Activated naive CD4-positive, alpha-beta T cell (primary cell): ENCODE data around the gene MOSPD3.
"Not testable (repeated sequence)": the region's sequence is repeated elsewhere in the genome, so short reads cannot be mapped to it uniquely, and the experiment has no call there.

ENCODE experiments used
- DNase-seq, 4 experiments: peaks; one replicate each; lab custom pipeline; 2025; lab: John Stamatoyannopoulos, UW

The MOSPD3 gene, protein sequence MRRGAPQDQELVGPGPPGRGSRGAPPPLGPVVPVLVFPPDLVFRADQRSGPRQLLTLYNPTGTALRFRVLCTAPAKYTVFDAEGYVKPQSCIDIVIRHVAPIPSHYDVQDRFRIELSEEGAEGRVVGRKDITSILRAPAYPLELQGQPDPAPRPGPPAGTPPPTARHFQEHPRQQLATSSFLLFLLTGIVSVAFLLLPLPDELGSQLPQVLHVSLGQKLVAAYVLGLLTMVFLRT

DNA sequence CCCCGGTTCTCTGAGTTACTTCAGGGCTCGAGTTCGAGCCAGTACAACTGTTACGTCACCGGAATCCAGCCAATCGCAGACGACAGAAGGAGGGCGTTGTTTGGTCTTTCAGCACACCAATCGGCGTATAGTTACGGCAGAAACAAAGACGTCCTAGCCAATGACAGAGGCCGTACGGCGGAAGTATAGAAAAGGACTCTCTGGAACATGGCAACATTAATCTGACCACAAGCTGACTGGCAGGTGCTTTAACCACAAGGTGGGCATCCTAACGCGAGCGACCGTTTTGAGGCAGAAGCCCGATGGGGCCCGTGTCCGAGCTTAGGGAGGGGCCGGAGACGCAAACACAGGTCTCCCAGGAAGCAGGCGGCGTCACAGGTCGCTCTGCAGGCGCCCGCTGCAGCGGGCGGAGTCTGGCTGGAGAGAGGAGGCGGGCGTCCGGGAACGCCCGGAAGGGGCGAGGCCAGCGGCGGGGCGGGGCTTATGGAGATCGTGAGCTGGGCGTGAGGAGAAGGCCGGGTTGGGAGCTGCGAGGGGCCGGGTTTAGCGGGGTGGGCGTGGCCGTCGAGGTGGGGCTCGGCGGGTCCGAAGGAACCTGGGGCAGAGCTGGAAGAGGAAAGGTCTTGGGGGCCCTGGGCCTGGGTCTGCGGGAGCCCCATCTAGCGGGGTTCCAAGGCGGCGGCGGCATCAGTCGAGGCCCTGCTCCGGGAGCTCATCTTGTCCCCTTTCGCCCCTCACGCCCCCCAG, at the start of gene MOSPD3:
TSS of gene MOSPD3 (plus strand) at position 558 of the 747 bp plus-strand sequence. CDS start 252 bp downstream, outside the sequence.
- DNase-seq: peak; percentile 91 to 97 (median 93)

DNA sequence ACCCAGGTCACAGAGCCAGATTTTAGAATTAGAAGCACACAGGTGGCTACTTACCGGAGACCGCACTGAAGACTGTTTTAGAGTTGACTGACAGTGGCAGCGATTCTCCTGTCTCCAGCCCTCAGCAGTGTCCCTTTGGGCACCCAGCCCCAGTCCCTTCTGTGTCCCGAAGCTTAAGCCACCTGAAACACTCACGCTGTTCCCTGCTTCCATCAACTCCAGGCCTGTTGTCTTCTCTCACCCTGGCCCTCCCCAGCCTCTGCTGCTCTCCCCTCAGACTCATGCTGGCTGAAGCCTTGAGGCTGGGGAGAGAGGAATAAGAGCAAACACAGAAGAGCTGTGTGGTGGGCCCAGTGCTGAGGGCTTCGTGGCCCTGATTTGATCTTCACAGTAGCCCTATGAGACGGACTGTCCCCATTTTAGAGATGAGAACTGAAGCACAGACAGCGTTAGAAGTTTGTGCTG, 49.2 kb upstream of the MOSPD3 start:
- no peak for DNase-seq

DNA sequence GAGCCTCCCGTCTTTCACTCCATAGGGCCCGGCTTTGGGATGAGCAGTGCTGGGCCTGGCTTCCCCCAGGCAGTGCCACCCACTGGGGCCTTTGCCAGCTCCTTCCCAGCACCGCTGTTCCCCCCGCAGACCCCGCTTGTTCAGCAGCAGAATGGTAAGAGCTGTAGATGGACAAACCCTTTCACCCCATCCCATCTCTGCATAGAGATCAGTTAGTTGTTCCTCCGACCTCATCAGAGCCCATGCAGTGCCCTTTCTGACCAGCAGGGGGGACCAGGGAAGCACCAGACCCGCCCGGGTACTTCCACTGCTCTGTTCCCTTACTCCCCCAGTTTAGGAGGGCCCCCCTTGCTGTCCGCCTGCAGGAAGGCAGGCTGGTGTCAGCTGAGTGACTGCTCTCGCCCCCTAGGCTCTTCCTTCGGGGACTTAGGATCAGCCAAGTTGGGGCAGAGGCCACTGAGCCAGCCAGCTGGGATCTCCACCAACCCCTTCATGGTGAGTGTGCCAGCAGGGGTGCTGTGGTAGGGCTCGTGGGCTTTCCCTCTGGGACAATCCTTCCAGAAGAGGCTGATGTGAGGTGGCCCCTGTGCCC, 48.4 kb upstream of the MOSPD3 start:
- peak; percentile 55 to 84 (median 82) for DNase-seq

DNA sequence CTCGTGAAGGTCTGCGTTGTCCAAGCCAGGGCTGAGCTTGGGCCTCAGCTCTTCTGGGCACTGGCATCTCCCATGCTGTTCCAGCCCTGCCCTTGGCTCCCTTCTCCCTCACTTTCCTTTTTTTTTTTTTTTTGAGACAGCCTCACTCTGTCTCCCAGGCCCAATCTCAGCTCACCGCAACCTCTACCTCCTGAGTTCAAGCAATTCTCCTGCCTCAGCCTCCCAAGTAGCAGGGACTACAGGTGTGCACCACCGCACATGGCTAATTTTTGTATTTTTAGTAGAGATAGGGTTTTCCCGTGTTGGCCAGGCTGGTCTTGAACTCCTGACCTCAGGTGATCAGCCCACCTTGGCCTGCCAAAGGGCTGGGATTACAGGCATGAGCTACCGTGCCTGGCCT, 47.9 kb upstream of the MOSPD3 start:
- DNase-seq: not testable (repeated sequence)

DNA sequence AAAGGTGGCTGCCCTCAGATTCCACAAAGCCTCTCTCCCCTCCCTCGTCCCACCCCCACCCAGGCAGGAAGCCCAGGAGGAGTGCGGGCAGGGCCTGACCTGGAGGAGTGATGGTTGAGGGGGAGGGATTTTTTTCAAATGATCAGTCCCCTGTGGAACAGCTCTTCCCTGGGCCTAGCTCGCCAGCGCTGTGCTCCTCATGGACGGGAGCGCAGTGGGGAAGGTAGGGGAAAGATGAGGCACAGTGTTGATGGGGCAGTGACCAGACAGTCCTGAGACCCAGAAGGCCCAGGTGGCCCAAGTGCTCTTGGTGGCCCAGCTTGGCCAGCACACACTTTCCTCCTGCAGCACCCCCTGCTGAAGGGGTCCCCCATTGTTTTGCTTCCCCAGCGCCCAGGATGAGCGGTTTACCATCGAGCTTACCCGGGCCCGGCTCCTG, 47.2 kb upstream of the MOSPD3 start:
- DNase-seq: no peak

DNA sequence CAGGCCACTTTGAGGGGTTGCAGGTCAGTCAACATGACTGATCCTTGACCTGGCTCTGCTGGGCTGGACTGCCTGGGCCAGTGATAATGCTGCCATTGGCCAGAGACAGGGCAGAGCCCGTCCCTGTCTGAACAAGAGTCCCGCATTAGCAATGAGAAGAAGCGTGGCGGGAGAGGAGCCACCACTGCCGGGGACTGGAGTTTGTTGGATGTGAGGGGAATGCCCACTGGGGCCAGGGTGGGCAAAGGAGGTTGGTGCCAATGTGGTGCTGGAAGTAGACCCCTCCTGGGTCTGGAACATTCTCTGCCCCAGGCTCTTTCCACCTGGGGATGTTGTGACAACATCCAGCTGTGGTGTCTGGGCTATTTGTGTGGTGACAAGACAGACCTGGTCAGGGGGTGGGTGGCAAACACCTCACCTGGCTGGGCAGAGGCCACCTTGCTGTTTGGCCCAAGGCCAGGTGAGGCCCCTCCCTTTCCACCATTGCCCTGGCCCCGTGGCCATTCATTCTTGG, 46.3 kb upstream of the MOSPD3 start:
- no peak for DNase-seq

DNA sequence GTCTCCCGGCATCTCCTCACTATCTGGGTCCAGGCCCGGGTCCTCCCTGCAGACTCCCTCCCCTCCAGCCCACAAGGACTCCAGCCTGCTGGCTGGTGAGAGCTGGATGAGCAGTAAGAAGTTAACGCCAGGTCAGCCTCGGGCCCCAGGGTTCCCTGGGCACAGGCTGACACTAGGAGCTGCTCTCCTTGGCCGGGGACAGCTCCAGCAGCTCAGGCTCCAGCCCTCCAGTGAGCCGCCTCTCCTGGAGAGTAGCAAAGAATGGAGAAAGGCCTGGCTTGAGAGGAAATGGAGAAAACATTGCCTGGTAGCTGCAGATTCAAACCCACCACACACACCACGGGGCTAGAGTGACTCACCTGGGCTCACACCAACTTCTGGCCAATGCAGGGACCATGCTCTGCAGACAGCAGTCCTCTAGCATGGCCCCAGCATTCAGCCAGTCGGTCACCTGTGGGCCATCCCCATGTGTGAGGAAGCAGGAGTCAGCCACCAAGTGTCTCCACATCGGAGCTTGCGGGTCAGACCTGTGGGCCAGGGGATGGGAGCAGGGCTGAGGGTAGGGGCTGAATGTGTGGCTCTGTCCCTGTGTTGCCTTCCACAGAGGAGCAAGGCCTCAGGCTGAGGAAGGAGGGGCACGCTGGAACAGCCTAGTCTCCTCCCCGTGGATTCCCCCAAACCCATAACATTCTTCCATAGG, 45.2 kb upstream of the MOSPD3 start:
- no peak for DNase-seq

DNA sequence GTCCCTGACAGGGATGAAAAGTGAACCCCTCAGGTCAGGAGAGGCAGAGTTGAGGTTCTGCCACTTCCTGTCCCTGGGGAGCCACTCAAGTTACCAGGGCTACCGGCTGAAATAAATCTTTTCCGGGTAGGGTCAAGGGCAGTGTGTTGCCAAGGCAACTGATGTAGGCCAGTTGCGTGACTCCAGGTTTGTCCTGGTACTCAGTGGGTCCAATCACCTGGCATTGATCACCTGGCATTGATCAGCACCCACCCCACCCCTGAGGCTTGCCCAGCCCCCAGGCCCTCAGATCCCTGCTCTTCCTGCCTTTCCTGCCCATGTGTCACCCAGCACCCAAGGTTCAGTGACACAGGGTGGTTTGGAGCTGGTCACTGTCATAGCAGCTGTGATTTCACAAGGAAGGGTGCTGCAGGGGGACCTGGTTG, 44.6 kb upstream of the MOSPD3 start:
- DNase-seq: no peak

DNA sequence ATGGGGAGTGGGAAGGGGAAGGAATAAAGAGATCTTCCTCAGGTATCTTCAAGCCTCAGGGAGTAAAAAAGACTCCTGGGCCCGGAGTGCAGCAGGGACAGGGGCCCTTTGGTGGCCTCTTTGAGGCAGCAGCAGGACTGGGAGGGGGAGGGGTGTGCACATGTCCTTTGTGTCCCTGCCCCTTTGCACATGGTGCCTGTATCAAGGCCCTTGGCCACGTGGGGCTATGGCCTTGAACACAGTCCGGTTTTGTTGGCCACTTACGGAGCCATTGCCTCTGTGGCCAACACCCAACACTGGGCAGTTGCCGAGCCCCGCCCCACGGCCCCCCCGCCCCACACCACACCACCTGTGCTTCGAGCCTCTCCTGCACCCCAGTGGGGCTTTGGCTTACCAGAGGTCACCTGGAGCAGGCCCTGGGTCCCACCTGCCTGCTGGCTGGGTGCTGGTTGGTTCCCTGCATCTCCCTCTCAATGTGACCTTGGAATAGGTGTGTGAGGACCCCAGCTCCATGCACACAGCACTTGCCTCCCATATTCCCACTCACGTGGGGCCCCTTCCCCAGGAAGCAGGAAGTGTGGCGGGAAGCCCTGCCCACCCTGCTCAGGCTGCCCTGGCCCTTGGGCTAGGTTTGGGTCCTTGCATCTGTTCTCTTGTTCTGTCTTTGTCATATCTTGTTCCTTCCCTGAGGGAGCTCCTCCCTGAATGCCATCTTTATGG, 44.0 kb upstream of the MOSPD3 start:
- no peak for DNase-seq

DNA sequence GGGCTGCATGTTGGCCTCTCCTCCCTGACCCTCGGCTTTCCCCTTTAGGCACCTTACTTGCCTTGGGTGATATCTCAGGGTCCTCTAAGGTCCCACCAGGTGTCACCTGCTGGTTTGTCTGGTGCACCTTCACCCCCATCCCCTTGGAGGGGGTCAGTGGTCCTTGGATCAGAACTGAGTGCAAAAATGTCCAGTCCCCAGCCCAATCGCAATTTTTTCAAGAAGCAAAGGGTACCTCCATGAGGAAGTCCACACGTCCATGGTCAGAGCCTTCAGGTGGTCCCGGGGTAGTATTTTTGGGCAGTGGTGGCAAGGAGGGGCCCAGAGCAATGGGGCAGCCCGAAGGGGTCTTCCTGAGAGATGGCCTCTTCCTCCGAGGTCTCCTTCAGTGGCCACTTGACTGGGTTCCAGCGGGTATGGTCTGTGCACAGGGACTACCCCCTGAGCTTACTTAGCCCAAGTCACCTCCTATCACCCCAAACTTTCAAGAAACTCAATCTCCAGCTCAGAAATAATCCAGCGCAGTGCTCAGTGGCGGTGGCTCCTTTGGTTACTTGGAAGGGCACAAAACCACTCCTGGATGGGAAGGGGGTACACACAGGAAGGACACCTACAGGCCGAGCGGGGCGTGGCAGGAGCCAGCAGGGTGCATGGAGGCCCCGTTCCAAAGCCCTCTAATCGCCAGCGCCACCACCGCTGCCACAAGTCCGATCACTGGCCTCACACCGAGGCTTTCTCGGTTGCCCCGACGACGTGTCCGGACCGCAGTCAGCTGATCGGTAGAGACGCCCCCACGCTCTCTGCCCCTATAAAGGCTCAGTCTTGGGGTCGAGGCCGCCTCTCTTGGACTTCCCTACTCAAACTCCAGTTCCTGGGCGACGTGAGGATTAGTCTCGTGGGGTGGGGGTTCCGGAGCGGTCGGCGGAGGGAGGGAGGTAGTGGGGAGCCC, 43.2 kb upstream of the MOSPD3 start:
- DNase-seq: peak in 1 of 4 experiments; percentile 30

DNA sequence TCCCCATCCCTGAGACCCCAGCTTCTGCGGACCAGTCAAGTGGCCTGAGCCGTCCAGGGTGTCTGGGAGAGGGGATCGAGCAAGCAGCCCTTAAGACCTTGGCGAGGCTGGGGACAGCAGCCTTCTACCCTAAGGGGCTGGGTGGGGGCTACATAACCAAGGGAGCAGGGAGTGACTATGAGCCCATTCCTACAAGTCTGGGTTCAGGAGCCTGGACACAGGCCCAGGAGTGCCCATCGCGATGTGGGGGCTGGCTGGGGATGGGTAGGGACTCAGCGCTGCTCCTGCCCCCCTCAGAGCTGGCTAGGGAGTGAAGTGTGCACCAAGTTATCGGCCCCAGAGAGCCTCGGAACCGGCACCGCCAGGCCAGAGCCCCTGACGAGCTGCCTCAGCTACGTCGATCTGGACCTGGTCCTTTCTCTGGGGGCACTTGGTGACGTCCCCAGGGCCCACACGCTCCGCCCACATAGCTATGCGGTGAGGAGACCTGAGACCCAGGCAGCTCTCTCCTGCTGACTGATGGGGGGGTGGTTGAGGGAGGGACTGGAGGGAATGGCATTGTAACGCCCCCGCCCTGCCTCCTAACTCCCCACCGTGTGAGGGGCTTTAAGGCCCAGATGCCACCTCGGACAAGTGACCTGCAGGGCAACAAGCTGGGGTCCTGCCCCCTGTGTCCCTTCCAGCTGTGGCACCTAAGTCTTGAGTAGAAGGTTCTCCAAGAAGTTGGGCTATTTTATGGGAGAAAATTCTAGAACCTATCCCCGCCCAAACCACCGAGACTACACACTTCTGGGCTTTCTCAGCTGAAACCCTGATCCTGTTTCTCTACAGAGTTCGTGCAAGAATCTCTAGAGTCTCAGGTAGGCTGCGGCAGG, 41.1 kb upstream of the MOSPD3 start:
- DNase-seq: no peak

DNA sequence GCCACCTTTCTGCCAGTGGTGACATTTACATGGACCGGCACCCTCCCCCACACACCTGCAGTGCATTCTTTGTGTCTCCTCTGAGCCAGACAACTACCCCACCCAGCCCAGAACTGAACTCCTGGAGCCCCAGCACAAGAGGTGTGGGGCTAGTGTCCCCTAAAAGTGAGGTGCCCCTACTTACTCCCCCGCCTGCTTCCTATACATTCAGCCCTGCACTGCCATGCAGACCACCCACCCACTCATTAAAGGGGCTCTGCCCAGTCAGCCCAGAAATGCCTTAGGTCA, 40.6 kb upstream of the MOSPD3 start:
- DNase-seq: no peak

DNA sequence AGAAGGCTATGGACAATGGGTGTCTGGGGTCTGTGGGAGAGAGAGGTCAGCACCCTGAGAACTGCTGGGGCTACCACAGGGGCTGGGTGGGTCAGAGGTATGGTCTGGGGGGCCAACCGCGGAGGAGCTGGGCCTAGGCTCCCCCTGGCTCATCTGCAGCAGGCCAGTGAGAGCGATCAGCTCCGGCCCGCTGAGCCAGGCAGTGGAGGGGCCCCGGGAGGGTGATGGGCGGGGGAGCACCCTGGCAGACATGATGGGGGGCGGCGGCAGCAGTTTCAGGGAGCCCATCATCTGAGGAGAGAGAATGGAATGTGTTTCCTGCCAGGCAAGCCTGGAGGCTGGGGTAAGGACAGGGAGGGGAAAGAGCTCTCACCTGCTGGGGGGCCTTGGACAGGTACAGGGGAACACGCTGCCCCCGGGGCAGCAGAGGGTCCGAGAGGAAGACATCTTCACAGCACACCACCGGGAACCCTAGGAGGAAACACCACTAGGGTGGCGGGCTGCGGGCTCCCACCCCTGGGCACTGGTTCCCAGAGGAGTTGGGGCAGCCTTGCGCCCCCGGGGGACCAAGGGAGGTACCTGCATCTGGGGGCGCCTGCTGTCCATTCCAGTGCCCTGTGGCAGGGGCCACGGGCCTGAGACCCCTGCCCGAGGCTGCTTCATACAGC, 39.9 kb upstream of the MOSPD3 start:
- no peak for DNase-seq

DNA sequence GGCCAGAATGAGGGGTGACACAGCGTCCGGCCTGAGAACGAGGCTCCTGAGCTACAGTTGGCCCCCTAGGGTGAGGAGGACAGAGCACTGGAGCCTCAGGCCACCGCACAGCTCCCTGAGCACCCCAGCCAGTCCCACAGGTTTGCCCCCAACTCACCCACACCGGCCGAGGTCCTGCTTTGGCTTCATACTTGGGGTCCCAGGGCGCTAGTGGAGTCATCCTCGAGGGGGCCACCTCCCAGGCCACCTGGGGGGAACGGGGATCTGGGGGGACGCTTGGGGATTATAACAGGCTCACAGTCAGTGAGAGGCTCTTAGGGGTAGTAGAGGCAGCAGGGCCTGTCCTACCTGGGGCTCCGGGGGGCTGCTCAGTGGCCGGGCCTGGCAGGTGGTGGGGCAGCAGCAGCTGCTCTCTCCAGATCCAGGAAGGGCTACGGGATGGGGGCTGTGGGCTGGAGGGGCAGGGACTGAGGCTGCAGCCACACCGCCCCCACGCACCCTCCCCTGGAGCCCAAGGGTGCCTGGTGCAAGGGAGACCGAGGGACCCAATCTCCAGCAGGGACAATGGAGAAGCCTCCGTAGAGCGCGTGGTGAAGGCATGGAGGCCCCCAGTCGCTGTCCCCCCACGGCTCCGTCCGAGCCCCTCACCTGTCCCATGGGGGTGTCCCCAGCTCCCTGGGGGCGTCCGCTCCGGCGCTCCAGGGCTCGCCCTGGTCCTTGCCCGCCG, 39.2 kb upstream of the MOSPD3 start:
- DNase-seq: no peak

DNA sequence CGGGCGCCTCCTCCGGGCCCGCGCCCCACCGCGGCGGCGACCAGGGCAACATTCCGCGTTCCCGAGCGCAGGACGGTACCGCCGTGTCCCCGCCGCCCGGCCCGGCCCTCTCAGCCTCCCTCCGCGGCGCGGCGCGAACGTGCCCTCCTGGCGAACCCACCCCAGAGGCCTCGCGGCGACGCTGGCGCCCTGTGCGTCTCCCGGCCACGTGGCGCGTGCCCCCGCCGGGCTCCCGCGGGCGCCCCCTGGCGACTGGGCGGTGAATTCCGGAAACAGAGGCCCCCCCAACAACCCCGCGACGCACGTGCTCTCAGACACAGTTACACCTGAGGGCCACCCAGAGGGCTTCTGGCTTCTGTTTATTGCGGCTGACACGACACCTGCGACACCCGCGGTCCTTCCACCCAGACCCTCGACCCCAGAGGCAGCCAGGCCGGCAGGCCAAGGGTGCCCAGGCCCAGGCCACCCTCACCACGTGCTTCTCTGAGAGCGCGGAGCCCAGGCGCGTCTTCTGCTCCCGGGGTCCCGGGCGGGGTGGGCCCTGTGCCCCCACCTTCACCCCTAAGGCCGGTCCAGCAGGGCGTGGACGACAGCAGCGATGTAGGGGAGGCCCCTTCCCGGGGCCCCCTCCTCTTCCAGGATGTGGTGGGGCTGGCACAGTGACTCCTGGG, 38.5 kb upstream of the MOSPD3 start, which contains the start of gene SAP25:
TSS of gene SAP25 (minus strand) at position 210 of the 671 bp plus-strand sequence. CDS start at position 52, 158 bp downstream.
- DNase-seq: no peak

DNA sequence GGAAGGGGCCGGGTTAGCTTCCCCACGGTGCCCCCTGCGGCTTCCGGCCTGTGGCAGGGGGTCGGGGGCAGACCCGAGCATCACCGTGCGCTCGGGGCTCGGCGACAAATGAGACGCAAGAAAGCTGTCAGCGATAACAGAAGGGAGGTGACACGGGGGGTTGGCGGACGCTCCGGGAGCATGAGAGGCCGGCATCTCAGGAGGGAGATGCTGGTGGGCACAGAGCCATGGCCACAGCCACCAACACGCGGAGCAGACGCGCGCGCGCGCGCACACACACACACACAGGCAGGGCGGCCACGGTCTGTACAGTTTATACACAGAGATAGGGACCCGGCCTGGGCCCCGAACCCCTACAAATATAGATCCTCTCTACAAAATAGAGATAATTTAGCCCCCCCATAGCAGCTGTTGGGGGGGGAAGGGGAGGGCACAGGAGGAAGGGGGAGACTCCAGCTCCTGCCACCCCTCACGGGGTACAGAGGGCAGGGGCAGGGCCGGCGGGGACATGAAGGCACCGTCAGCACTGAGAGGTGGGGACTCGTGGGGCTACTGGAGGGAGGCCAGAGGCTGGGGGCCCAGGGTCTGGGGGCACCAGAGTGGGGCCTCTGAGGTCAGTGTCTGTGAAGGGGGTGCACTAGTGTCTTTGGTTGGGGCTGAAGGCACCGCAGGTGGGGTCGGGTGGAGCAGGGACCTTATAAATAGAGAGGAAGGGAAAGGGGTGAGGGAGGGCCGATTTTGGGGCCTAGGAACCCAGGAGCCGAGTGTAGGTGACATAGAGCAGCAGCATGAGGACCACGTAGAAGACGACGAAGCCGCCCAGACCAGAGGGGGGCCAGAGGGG, 37.8 kb upstream of the MOSPD3 start:
- DNase-seq: no peak

DNA sequence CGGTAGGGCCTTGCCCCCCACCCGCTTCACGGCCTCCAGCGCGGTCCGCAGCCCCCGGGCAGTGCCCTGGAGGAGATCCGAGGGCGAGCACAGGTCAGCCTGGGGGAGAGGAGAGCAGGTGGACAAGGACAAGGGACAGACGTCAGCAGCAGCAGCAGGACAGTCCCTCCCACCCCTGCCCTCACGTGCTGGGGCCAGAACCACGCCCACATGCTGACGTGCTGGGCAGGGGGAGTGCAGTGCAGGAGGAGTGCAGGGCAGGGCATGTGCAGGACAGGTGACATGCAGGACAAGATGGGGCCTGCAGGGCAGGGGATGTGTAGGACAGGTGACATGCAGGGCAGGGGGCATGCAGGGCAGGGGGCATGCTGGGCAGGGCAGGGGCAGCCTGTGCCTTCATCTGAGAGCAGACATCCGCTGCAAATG, 37.1 kb upstream of the MOSPD3 start:
- DNase-seq: no peak
